Gastrocnemius medialis (tissue), 4 donors: ENCODE data around the gene DBNDD2. TPM values are rescaled to one million over a fixed set of nuclear protein-coding genes. Genes with fewer than 3 reads are reported as not detected.

Experiments used
- ATAC-seq, 2 donors: fragments of 150-250 bp; one replicate each; pipeline ENCODE4 v1.9.1; 2016
- DNase-seq, 2 donors: peaks; one replicate each; pipeline ENCODE4 v3.0.0-alpha.2; 2019
- H3K27ac ChIP-seq, 4 donors: fragments of 200-600 bp; sonication (generic); 1 replicate in 1 of 4; 2 replicates in 3 of 4; pipeline ENCODE4 v1.5.1; 2016 to 2018; ENCODE audit warnings: mild to moderate bottlenecking in 2 of 4, moderate library complexity in 1 of 4
- H3K27me3 ChIP-seq, 3 donors: fragments of 200-600 bp; sonication (generic) in 2 of 3; 1 replicate in 1 of 3; 2 replicates in 2 of 3; pipeline versions ENCODE4 v1.5.1 to v1.6.0; 2016 to 2019; ENCODE audit warnings: mild to moderate bottlenecking in 1 of 3, moderate library complexity in 1 of 3
- H3K36me3 ChIP-seq, 2 donors: fragments of 200-600 bp; sonication (generic) in 1 of 2; one replicate each; pipeline ENCODE4 v1.5.1; 2017 to 2018
- H3K4me1 ChIP-seq, 2 donors: fragments of 200-600 bp; sonication (generic) in 1 of 2; one replicate each; pipeline ENCODE4 v1.5.1; 2016 to 2017; ENCODE audit warnings: mild to moderate bottlenecking in 2 of 2
- H3K4me3 ChIP-seq, 4 donors: fragments of 200-600 bp; sonication (generic) in 3 of 4; 1 replicate in 1 of 4; 2 replicates in 3 of 4; pipeline ENCODE4 v1.5.1; 2016 to 2019; ENCODE audit warnings: mild to moderate bottlenecking in 2 of 4
- H3K9me3 ChIP-seq, 3 donors: fragments of 200-600 bp; sonication (generic) in 2 of 3; 1 replicate in 1 of 3; 2 replicates in 2 of 3; pipeline ENCODE4 v1.5.1; 2016 to 2019
- POLR2A ChIP-seq, 2 donors: fragments of 450-650 bp; IDR thresholded peaks; one replicate each; pipeline ENCODE4 v1.6.1; 2017; ENCODE audit warnings: antibody characterized with exemption in 2 of 2, mild to moderate bottlenecking in 2 of 2, moderate library complexity in 2 of 2
- in situ Hi-C, 4 donors: fragments of 200-750 bp; cut with MboI; loops; one replicate each; pipeline versions ENCODE4 v1.15.0 to v1.8.0; 2017; ENCODE audit warnings: low sequenced_read_pairs in 4 of 4
- intact Hi-C: fragments of 100-400 bp; cut with DNase I; formaldehyde crosslinking; loops from one replicate; pipeline ENCODE4 v1.15.1; 2023; ENCODE audit warnings: low total_unique reads
- total RNA-seq, 4 donors: library from RNA; depleted of rRNA; stranded (reverse); fragments of >200 nt; gene quantifications; one replicate each; pipeline versions ENCODE4 v1.1.0 to v1.2.3, GENCODE V29; 2016
- TF ChIP-seq, protein P1 (sequence below), 5 experiments: fragments of 450-650 bp in 3 of 5; fragments of 200-600 bp in 2 of 5; sonication (generic) in 2 of 5; IDR thresholded peaks in 4 of 5; conservative IDR thresholded peaks in 1 of 5; 1 replicate in 4 of 5; 2 replicates in 1 of 5; pipeline ENCODE4 v1.5.1; 2016 to 2019; ENCODE audit warnings: antibody characterized with exemption in 5 of 5, mild to moderate bottlenecking in 3 of 5, moderate library complexity in 3 of 5

Gene DBNDD2, protein sequence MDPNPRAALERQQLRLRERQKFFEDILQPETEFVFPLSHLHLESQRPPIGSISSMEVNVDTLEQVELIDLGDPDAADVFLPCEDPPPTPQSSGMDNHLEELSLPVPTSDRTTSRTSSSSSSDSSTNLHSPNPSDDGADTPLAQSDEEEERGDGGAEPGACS
- total RNA-seq, result 100 to 1,000 TPM in 3 of 4 donors, 10 to 100 TPM in 1; 99.5 to 155 (median 121) TPM

DNA sequence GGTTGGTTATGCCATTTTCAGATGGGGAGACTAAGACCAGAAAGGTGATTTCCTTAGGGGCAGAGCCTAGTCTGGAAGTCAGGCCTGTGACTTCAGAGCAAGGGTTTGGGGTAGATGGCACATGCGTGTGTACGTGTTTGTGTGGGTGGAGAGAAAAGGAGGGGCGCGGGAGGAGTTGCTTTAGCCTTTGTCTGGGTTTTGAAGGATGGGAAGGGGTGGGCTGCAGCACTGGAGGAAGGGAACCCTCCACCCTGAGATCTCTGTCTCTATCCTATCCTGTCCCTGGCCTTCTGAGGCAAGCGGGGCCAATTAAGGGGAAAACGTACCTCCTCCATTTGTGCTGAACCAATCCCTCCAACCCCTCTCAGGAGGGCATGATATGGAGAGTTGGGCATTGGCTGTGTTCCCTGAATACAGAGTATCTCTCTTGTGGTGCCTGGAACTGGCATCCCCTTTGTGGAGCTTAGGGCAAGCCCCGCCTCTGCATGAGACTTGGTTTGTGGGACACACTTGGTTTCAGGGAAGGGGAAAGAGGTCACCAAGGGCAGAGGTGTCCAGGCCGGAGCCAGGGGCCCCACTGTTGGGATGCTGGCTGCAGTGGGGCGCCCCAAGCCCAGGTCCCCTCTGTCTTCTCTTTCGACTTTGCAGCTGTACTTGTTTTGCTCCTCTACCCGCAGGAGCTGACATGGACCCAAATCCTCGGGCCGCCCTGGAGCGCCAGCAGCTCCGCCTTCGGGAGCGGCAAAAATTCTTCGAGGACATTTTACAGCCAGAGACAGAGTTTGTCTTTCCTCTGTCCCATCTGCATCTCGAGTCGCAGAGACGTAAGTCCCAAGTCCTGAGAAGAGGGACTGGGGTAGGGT is at the start of gene DBNDD2:
Gene DBNDD2 (plus strand): TSS at position 507 of the 863 bp plus-strand sequence. CDS start 179 bp downstream, at position 686.
- in situ Hi-C loops, result no loop called here
- no peak for ATAC-seq

DNA sequence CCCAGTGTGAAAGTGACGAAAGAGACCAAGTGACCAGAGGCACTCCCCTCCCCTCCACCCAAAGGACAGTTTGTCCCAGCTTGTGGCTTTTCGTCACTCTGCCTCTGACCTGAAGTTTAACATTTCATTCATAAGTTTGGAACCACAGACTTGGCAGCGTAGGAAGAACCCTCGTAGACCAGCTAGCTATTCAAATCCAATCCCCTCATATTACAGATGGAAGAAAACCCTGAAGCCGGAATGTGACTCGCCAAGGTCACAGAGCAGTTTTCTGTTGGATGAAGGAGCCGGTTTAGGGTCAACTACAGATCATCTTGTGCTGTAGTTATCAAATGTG is 49.1 kb upstream of the DBNDD2 start:
- intact Hi-C loops, result loop anchor here (5.0 to 10.0 kb wide), 4 partner anchors 613 to 1958 kb away; partner anchors contain the start of gene ZNF335
- H3K4me3 ChIP-seq, result peak overlapping the region in 2 of 4 donors; percentile 3

More for the DNA sequence above, at the start of gene DBNDD2:
- intact Hi-C loops, result loop anchor here (1.0 to 2.0 kb wide), 2 partner anchors 8 to 85 kb away; partner anchors contain the start of gene PIGT
- Histone ChIP-seq H3K4me1 (peaks cover 40 to 43% of the 10 kb centered on the region in 2 donors), H3K27ac (peak within 1 kb of the TSS; percentile 96 to 100 (median 98)), H3K4me3 (peak within 1 kb of the TSS; percentile 87 to 96 (median 91)), H3K27me3 (no peaks in the 10 kb centered on the region), H3K9me3 (no peaks in the 10 kb centered on the region), H3K36me3 (peaks cover 0 to 26% of the 10 kb centered on the region in 2 donors)
- no peak for DNase-seq
- no peak for TF ChIP-seq POLR2A (IDR thresholded peaks at IDR 0.05)
- TF ChIP-seq, protein P1, sequence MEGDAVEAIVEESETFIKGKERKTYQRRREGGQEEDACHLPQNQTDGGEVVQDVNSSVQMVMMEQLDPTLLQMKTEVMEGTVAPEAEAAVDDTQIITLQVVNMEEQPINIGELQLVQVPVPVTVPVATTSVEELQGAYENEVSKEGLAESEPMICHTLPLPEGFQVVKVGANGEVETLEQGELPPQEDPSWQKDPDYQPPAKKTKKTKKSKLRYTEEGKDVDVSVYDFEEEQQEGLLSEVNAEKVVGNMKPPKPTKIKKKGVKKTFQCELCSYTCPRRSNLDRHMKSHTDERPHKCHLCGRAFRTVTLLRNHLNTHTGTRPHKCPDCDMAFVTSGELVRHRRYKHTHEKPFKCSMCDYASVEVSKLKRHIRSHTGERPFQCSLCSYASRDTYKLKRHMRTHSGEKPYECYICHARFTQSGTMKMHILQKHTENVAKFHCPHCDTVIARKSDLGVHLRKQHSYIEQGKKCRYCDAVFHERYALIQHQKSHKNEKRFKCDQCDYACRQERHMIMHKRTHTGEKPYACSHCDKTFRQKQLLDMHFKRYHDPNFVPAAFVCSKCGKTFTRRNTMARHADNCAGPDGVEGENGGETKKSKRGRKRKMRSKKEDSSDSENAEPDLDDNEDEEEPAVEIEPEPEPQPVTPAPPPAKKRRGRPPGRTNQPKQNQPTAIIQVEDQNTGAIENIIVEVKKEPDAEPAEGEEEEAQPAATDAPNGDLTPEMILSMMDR (IDR thresholded peaks at IDR 0.05 in 4 of 5, conservative IDR thresholded peaks at IDR 0.05 in 1 of 5), result no peak

DNA sequence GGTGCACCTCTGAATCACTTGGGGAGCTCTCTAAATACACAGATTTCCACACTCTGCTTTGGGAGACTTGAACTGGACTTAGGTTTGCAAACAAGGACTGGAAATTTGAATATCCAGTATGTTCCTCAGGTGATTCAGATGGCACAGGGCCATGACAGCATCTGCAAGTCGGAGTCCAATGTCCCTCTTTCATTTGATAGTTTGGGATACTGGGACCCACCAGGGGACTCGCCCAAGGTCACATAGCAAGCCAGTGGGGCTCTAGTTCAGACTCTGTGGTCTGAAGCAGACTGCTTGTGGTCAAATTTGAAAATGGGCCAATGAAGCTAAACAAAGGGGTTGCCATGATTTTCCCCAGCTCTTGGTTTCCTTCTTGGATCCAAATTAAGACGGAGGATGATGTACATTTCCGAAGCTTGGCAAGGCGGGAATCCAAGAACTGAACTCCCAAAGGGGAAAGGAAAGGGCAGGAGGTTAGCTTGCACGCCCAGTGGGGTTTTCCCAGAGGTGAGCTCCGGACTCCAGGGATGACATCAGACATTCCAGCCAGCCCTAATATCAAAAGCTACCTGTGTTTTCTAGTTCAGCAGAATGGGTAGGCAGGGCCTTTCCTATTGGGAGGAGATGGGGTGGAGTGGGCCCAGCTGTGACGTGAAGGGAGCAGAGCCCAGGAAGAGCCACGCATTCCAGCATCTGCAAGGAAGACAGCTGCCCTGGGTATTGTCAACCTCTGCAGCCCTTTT is 48.5 kb upstream of the DBNDD2 start:
- Histone ChIP-seq H3K27ac (peak overlapping the region; percentile 94 to 99 (median 96)), H3K27me3 (no peaks in the 10 kb centered on the region), H3K36me3 (no peaks in the 10 kb centered on the region), H3K9me3 (no peaks in the 10 kb centered on the region), H3K4me3 (peak overlapping the region in 2 of 4 donors; percentile 3), H3K4me1 (peaks cover 41 to 45% of the 10 kb centered on the region in 2 donors)
- TF ChIP-seq, protein P1 (IDR thresholded peaks at IDR 0.05 in 4 of 5, conservative IDR thresholded peaks at IDR 0.05 in 1 of 5), result no peak
- no peak for TF ChIP-seq POLR2A (IDR thresholded peaks at IDR 0.05)
- intact Hi-C loops (loop anchor here (5.0 to 10.0 kb wide), 5 partner anchors 433 to 1958 kb away; partner anchors contain the start of genes DNTTIP1, WFDC3 and ZNF335), in situ Hi-C loops (loop anchor here in 1 of 4 donors (5.0 to 25.0 kb wide), 2 partner anchors 78 to 1147 kb away; partner anchors contain the start of gene OSER1)
- ATAC-seq, result no peak
- DNase-seq, result peak in 1 of 2 donors; percentile 69

More for the DNA sequence above, 49.1 kb upstream of the DBNDD2 start:
- H3K36me3 ChIP-seq, result no peaks in the 10 kb centered on the region
- no peaks in the 10 kb centered on the region for H3K27me3 ChIP-seq
- ATAC-seq (peak; percentile 58 to 62), DNase-seq (peak; percentile 92 to 97)
- in situ Hi-C loops, result loop anchor here in 1 of 4 donors (25.0 kb wide), 1 partner anchor 1147 kb away; the partner anchor contains the start of gene OSER1
- TF ChIP-seq, protein P1 (IDR thresholded peaks at IDR 0.05 in 4 of 5, conservative IDR thresholded peaks at IDR 0.05 in 1 of 5), result no peak
- TF ChIP-seq POLR2A (IDR thresholded peaks at IDR 0.05), result peak in 1 of 2 donors; percentile 23
- no peaks in the 10 kb centered on the region for H3K9me3 ChIP-seq
- H3K27ac ChIP-seq, result peak overlapping the region; percentile 94 to 99 (median 96)
- peaks cover 39 to 43% of the 10 kb centered on the region in 2 donors for H3K4me1 ChIP-seq

DNA sequence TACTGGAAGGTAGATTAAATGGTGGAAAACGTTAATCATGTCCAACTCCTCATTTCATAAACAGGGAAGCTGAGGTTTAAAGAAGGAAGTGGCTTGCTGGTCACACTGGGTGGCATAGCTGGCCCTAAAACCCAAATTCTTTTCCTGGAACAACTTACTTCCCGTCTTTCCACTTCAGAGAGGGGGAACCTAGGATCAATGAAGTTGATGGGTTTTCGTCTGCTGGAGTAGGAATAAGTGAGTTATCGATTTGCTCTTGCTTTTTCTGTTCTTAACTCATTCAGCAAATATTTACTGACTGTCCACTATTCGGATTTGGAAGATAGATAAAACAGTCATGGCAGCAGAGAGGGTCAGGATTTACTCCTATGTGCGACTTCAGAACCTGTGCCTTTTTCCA is 46.3 kb upstream of the DBNDD2 start:
- Histone ChIP-seq H3K4me1 (peaks cover 37 to 39% of the 10 kb centered on the region in 2 donors), H3K36me3 (peaks cover 0 to 15% of the 10 kb centered on the region in 2 donors), H3K27me3 (no peaks in the 10 kb centered on the region), H3K9me3 (no peaks in the 10 kb centered on the region), H3K27ac (peak overlapping the region; percentile 94 to 99 (median 96)), H3K4me3 (no peak overlapping the region)
- DNase-seq (no peak), ATAC-seq (no peak)
- no peak for TF ChIP-seq POLR2A (IDR thresholded peaks at IDR 0.05)
- TF ChIP-seq, protein P1 (IDR thresholded peaks at IDR 0.05 in 4 of 5, conservative IDR thresholded peaks at IDR 0.05 in 1 of 5), result no peak
- in situ Hi-C loops (loop anchor here in 1 of 4 donors (5.0 to 25.0 kb wide), 2 partner anchors 76 to 1149 kb away; partner anchors contain the start of gene OSER1), intact Hi-C loops (loop anchor here (2.0 to 5.0 kb wide), 2 partner anchors 75 to 431 kb away; partner anchors contain the start of genes DNTTIP1 and WFDC3)
